Head of caudate nucleus (tissue), 42 donors: ENCODE results near the gene KATNIP.

Experiments used
- DNase-seq, 42 donors: peaks; one replicate each; pipeline versions ENCODE4 v3.0.0 to v3.0.0-alpha.2; 2020 to 2021; ENCODE audit warnings: mixed read lengths in 7 of 42
- intact Hi-C: fragments of 100-400 bp; cut with DNase I; formaldehyde crosslinking; loops from one replicate; pipeline ENCODE4 v1.15.0; 2022

KATNIP gene

DNA sequence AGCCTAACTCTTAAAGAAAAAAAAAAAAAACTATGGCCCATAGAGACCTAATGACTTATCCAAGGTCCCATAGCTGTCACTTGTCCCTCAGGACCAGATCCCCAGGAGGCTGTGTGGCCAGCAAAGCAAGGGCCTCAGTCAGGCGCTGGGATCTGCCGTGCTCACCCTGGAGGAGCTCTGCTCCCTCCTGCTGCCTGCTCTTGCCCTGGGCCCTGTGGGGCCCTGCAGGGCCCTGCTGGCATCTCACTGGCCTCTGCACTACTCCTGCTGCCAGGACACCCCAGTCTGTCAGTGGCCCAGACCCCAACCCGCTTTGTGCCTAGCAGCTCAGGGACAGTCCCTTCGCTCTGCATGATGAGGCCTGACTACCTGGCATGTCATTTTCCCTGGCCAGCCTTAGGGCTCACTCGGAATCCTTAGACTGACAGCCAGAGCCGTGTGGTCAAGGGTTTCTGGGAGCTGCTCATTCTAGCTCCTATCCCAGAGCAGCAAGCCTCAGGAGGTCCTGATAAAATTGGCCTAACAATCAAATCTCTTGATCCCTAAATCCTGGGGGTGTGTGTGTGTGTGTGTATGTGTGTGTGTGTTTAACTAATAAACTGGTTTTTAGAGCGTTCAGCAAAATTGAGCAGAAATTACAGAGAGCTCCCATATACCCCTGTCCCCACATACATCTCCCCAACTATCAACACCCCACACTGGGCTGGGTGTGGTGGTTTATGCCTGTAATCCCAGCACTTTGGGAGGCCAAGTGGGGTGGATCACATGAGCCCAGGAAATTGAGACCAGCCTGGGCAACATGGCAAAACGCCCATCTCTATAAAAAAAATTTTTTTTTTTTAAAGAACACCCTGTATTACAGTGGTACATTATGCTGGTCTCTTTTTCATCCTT is 21.7 kb downstream of the KATNIP start:
- no peak for DNase-seq
- intact Hi-C loops: no loop called here

- intact Hi-C loops: no loop called here
- DNase-seq: no peak
Observed at GRCh38 chr16:27572711-27573110, 22.8 kb downstream of the KATNIP start.

GRCh38 chr16:27576729-27577128 is 26.8 kb downstream of the KATNIP start:
- DNase-seq: no peak
- intact Hi-C loops: no loop called here

GRCh38 chr16:27579087-27579980 is 29.4 kb downstream of the KATNIP start:
- DNase-seq: no peak
- intact Hi-C loops: no loop called here

DNA sequence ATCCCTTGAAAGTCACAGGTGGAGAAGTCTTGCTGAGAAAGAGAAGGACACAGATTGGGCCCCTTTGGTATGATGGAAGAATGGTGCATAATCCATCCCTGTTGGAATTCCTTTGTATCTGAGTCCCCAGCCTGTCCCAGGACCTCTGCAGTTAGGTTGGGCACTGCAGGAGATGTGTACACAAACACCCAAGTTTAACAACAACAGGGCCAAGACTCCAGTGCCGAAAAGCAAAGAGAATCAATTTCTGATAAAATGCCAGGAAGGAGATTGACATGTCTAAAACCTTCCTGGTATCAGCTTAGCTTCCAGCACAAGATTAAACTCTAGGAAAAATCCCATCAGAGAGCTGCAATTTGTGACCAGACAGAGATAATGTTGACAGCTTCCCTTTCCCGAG is 32.9 kb downstream of the KATNIP start:
- DNase-seq: no peak
- intact Hi-C loops: no loop called here

DNA sequence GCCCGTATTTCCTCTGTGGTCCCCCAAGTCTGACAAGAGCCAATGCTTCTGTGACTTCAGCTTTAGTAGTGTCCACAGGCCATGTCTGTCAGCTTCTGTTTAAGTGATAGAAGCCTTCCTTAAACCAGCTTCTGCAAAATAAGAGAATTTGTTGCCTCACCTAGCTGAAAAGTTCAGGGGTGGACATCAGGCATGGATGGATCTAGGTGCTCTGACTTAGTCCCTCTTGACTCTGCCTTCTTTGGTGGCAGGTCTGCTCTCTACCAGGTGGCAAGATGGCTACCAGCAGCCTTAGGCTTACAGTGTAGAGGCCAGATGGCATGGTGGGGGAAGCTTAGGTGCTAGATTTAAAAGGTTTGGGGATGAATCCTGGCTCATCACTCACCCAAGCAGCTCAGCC is 33.7 kb downstream of the KATNIP start:
- intact Hi-C loops: no loop called here
- no peak for DNase-seq

DNA sequence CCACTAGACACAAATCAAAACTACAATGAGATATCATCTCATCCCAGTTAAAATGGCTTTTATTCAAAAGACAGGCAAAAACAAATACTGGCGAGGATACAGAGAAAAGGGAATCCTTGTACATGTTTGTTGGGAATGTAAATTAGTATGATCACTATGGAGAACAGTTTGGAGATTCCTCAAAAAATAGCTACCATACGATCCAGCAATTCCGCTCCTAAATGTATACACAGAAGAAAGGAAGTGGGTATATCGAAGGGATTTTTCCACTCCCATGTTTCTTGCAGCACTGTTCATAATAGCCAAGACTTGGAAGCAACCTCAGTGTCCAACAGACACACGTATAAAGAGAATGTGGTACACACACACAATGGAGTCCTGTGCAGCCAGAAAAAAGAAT is 35.3 kb downstream of the KATNIP start:
- intact Hi-C loops: no loop called here
- no peak for DNase-seq

DNA sequence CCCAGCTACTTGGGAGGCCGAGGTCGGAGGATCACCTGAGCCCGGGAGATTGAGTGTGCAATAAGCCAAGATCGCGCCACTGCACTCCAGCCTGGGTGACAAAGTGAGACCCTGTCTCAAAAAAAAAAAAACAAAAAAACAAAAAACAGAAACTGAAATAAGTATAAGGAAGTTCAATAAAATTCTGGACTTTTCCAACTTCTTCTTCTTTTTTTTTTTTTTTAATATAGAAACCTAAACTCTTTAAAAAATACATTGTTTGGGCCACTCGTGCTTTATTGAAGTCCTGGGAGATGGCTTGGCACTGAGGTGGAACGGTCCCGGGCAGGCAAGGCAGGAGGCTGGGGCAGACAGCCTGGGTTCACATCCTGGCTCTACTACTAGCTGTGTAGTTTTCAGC is 36.8 kb downstream of the KATNIP start:
- intact Hi-C loops: no loop called here
- no peak for DNase-seq

DNA sequence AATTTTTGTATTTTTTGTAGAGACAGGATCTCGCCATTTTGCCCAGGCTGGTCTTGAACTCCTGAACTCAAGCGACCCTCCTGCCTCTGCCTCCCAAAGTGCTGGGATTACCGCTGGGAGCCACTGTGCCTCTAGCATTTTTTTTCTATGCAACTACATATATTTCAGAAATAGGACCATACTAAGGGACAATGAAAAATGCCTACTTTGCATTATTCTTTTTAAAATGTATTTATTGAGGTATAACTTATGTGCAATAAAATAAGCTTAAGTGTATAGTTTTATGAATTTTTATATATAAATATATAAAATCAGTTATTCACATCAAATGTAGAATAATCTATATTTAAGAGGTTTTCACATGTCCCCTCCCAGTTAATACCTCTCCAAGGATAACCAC is 38.1 kb downstream of the KATNIP start:
- intact Hi-C loops: no loop called here
- no peak for DNase-seq

GRCh38 chr16:27591837-27592236 is 41.9 kb downstream of the KATNIP start:
- intact Hi-C loops: no loop called here
- DNase-seq: no peak

DNA sequence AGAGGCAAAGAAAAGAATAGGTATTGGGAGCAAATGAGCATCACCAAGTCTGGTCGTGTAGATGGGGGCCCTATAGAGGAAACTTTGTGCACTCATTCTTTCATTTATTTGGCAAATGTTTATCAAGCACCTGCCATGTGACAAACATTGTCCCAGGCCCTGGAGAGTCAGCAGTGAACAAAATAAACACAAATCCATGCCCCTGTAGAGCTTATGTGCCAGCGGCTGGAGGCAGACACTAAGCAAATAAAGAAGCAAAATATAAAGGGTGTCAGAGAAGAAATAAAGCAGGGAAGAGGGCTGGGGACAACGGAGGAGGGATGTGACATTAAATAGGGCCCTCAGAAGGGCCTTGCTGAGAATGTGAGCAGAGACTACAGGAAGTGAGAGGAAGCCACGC is 45.5 kb downstream of the KATNIP start:
- intact Hi-C loops: no loop called here
- no peak for DNase-seq

DNA sequence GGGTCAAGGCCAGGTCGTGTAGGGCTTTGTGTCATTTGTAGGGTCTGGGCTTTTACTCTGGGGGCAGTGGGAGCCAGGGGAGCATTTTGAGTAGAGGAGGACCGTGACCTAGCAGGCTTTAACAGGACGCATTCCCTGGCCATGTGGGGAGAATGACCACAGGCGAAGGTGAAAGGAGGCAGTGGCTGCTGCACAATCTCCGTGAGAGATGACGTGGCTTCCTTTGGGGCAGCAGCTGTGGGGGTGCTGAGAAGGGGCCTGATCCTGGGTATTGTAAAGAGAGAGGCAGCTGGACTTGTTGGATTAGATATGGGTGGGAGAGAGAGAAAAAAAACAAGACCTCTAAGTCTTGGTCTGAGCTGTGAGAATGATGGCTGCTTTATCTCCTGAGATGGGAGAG is 46.0 kb downstream of the KATNIP start:
- intact Hi-C loops: no loop called here
- no peak for DNase-seq

GRCh38 chr16:27596411-27596810 is 46.5 kb downstream of the KATNIP start:
- DNase-seq: no peak
- intact Hi-C loops: no loop called here

DNA sequence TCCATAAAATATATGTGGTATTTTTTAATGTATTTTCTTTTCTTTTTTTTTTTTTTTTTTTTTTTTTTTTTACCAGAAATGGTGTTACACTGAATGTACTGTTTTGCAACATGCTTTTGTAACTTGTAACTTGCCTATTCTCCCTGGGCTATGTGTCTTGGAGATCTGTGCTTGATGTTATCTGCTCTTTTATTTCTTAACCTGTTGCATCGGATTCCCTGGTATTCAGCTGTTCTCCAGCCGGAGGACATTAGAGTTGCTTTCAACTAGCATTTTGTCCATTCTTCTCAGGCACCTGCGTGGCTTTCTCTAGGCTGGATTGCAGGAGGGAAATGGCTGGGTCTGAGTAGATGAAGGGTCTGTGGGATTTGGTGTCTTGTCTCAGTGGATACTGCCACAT is 47.4 kb downstream of the KATNIP start:
- DNase-seq: no peak
- intact Hi-C loops: no loop called here

GRCh38 chr16:27598220-27598619 is 48.3 kb downstream of the KATNIP start:
- intact Hi-C loops: no loop called here
- no peak for DNase-seq

DNA sequence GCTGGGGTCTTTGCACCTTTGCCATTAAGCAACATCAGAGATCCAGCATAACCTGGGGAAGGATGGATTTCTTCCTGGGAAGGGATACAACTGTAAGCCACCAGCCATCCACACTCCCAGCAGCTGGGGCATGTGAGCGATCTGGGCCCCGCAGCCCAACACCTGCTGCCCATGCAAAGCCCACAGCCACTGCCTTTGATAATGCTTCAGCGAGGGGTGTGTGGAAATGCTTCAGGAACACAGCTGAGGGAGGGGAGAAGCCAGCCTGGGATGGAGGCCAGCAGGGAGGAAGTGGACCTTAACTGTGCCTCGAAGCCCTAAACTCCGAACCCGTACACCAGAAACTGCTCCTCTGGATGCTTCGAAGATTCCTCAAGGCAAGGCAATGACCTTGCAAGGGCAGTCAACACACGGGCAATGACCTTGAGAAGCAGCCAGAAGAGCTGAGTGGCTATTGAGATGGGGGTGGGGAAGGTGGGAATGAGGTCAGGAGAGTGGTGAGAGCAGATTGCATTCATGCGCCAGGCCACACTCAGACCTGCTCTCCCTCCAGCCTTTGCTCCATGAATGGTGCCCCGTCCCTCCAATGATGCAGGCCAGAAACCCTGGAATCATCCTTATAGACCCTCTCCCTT is 49.1 kb downstream of the KATNIP start:
- no peak for DNase-seq

GRCh38 chr16:27599606-27600005 is 49.7 kb downstream of the KATNIP start:
- intact Hi-C loops: no loop called here
- DNase-seq: no peak

More for the DNA sequence above, 49.1 kb downstream of the KATNIP start:
- intact Hi-C loops: no loop called here
